ENCODE data around the gene CSTB. TPM values are rescaled to one million over a fixed set of nuclear protein-coding genes. Genes with fewer than 3 reads are reported as not detected.

CSTB gene
- total RNA-seq, 1 experiment from 2014 or later, result 49.9 TPM

- Histone ChIP-seq H3K9me3 (no peaks in the 10 kb centered on the region), H3K4me1 (no peaks in the 10 kb centered on the region), H3K36me3 (ENCODE audit: control insufficient read depth, insufficient read depth, low read length) (peaks cover 2% of the 10 kb centered on the region), H3K27me3 (replicated peaks; ENCODE audit: control insufficient read depth, insufficient read depth, low read length) (no peaks in the 10 kb centered on the region), H3K4me3 (ENCODE audit: low read depth, low read length) (no peak overlapping the region)
- Mint-ChIP-seq H3K27ac (ENCODE audit: unreplicated experiment) (no peak overlapping the region), H3K4me1 (ENCODE audit: low read depth, unreplicated experiment) (no peaks in the 10 kb centered on the region), H3K36me3 (ENCODE audit: insufficient read depth, unreplicated experiment) (peaks cover 94% of the 10 kb centered on the region), H3K27me3 (ENCODE audit: insufficient read depth, unreplicated experiment) (no peaks in the 10 kb centered on the region), H3K9me3 (ENCODE audit: unreplicated experiment) (no peaks in the 10 kb centered on the region), H3K4me3 (ENCODE audit: unreplicated experiment) (no peak overlapping the region)
- BruUV-seq (replicated peaks), result no TSS peak
- ChIA-PET CTCF (no interaction called here), POLR2A (no interaction called here)
- TF ChIP-seq, protein P1, sequence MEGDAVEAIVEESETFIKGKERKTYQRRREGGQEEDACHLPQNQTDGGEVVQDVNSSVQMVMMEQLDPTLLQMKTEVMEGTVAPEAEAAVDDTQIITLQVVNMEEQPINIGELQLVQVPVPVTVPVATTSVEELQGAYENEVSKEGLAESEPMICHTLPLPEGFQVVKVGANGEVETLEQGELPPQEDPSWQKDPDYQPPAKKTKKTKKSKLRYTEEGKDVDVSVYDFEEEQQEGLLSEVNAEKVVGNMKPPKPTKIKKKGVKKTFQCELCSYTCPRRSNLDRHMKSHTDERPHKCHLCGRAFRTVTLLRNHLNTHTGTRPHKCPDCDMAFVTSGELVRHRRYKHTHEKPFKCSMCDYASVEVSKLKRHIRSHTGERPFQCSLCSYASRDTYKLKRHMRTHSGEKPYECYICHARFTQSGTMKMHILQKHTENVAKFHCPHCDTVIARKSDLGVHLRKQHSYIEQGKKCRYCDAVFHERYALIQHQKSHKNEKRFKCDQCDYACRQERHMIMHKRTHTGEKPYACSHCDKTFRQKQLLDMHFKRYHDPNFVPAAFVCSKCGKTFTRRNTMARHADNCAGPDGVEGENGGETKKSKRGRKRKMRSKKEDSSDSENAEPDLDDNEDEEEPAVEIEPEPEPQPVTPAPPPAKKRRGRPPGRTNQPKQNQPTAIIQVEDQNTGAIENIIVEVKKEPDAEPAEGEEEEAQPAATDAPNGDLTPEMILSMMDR (IDR thresholded peaks at IDR 0.05; ENCODE audit: insufficient read depth in 1 of 2, low read depth in 1 of 2, low read length in 1 of 2, severe bottlenecking in 1 of 2, unreplicated experiment in 1 of 2), result no peak
- intact Hi-C loops (cut with micrococcal nuclease; ENCODE audit: unreplicated experiment), result no loop called here
- DNase-seq, result no peak
Measured at GRCh38 chr21:43759651-43760050, 16.5 kb downstream of the CSTB start.

- Mint-ChIP-seq H3K4me1 (ENCODE audit: low read depth, unreplicated experiment) (no peaks in the 10 kb centered on the region), H3K27me3 (ENCODE audit: insufficient read depth, unreplicated experiment) (no peaks in the 10 kb centered on the region), H3K36me3 (ENCODE audit: insufficient read depth, unreplicated experiment) (peaks cover 94% of the 10 kb centered on the region), H3K27ac (ENCODE audit: unreplicated experiment) (no peak overlapping the region), H3K9me3 (ENCODE audit: unreplicated experiment) (no peaks in the 10 kb centered on the region), H3K4me3 (ENCODE audit: unreplicated experiment) (no peak overlapping the region)
- no peak for DNase-seq
- CTCF ChIA-PET, result no interaction called here
- intact Hi-C loops (cut with micrococcal nuclease; ENCODE audit: unreplicated experiment), result no loop called here
- BruUV-seq (replicated peaks), result TSS peak; percentile 18
- Histone ChIP-seq H3K9me3 (no peaks in the 10 kb centered on the region), H3K4me1 (no peaks in the 10 kb centered on the region), H3K27me3 (replicated peaks; ENCODE audit: control insufficient read depth, insufficient read depth, low read length) (no peaks in the 10 kb centered on the region), H3K4me3 (ENCODE audit: low read depth, low read length) (no peak overlapping the region), H3K36me3 (ENCODE audit: control insufficient read depth, insufficient read depth, low read length) (peaks cover 2% of the 10 kb centered on the region)
- TF ChIP-seq, protein P1 (IDR thresholded peaks at IDR 0.05; ENCODE audit: insufficient read depth in 1 of 2, low read depth in 1 of 2, low read length in 1 of 2, severe bottlenecking in 1 of 2, unreplicated experiment in 1 of 2), result no peak
- POLR2A ChIA-PET, result interaction anchor here (0.6 kb wide), 1 partner anchor 52 kb away, joined by 3 read pairs; no protein-coding TSS in a partner anchor
Measured at GRCh38 chr21:43758811-43759210, 17.3 kb downstream of the CSTB start.

DNA sequence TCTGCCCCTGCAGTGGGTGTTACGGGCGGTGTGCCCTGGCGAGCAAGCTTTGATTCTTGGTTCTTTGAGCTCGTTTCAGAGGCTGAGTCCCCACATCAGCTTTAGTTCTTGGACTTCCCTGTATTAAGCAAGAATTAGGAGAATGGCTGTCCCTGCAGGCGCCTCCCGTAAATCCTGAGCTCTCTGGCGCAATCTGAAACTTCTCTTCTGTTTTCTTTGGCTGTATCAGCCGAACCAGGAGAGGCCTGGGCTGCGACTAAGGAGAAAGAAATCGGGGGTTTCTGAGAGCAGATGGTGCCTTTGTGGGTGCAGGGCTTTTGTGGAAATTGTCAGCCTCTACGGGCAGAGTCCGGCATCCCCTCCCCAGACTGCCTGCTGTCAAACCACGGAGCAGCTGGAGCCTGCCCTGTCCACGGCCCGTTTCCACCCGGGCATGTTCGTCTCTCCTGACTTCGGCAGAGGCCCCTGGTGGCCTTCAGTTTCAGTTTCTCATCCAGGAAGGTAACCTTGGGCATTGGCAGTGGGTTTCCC lies 17.9 kb downstream of the CSTB start:
- Histone ChIP-seq H3K9me3 (no peaks in the 10 kb centered on the region), H3K36me3 (ENCODE audit: control insufficient read depth, insufficient read depth, low read length) (peaks cover 5% of the 10 kb centered on the region), H3K4me1 (no peaks in the 10 kb centered on the region), H3K27me3 (replicated peaks; ENCODE audit: control insufficient read depth, insufficient read depth, low read length) (no peaks in the 10 kb centered on the region), H3K4me3 (ENCODE audit: low read depth, low read length) (no peak overlapping the region)
- intact Hi-C loops (cut with micrococcal nuclease; ENCODE audit: unreplicated experiment), result no loop called here
- CTCF ChIA-PET, result no interaction called here
- H3K27ac Mint-ChIP-seq (ENCODE audit: unreplicated experiment), result no peak overlapping the region
- DNase-seq, result no peak
- TF ChIP-seq, protein P1 (IDR thresholded peaks at IDR 0.05; ENCODE audit: insufficient read depth in 1 of 2, low read depth in 1 of 2, low read length in 1 of 2, severe bottlenecking in 1 of 2, unreplicated experiment in 1 of 2), result no peak
- POLR2A ChIA-PET, result no interaction called here
- H3K27me3 Mint-ChIP-seq (ENCODE audit: insufficient read depth, unreplicated experiment), result no peaks in the 10 kb centered on the region
- H3K4me3 Mint-ChIP-seq (ENCODE audit: unreplicated experiment), result no peak overlapping the region
- peaks cover 93% of the 10 kb centered on the region for H3K36me3 Mint-ChIP-seq (ENCODE audit: insufficient read depth, unreplicated experiment)
- H3K4me1 Mint-ChIP-seq (ENCODE audit: low read depth, unreplicated experiment), result no peaks in the 10 kb centered on the region
- no TSS peak for BruUV-seq (replicated peaks)
- H3K9me3 Mint-ChIP-seq (ENCODE audit: unreplicated experiment), result no peaks in the 10 kb centered on the region
